Kidney (tissue), 14 donors: ENCODE data around the gene MMP2. TPM values are rescaled to one million over a fixed set of nuclear protein-coding genes. Genes with fewer than 3 reads are reported as not detected.

Source experiments
- DNase-seq, 5 donors: peaks; one replicate each; pipeline ENCODE4 v3.0.0-alpha.2; 2013 to 2020
- FAIRE-seq: peaks from 2 replicates; lab custom pipeline; 2012; peaks lifted over from hg19 to GRCh38; lab: Jason Lieb, UNC
- H3K27ac ChIP-seq, 2 donors: one replicate each; pipeline ENCODE4 v1.7.0; 2013; ENCODE audit warnings: low read depth in 2 of 2, low read length in 2 of 2, inconsistent platforms in 1 of 2
- H3K27me3 ChIP-seq: one replicate; pipeline ENCODE4 v1.7.1; 2013; ENCODE audit warnings: low read length, inconsistent platforms; ENCODE audit not compliant: control insufficient read depth, insufficient read depth
- H3K36me3 ChIP-seq, 3 donors: one replicate each; pipeline versions ENCODE4 v1.7.0 to v1.7.1; 2013; ENCODE audit warnings: low read length in 3 of 3, control low read depth in 1 of 3, inconsistent platforms in 1 of 3; ENCODE audit not compliant: insufficient read depth in 3 of 3, control insufficient read depth in 2 of 3
- H3K4me1 ChIP-seq, 3 donors: one replicate each; pipeline versions ENCODE4 v1.7.0 to v1.7.1; 2013; ENCODE audit warnings: low read length in 3 of 3, inconsistent platforms in 1 of 3, low read depth in 1 of 3; ENCODE audit not compliant: control insufficient read depth in 2 of 3, insufficient read depth in 2 of 3
- H3K4me3 ChIP-seq, 3 donors: one replicate each; pipeline versions ENCODE4 v1.7.0 to v1.8.1; 2013; ENCODE audit warnings: low read length in 3 of 3, control low read depth in 1 of 3, inconsistent platforms in 1 of 3
- H3K9ac ChIP-seq, 3 donors: one replicate each; pipeline versions ENCODE4 v1.7.0 to v1.7.1; 2013; ENCODE audit warnings: low read length in 3 of 3, control low read depth in 1 of 3, inconsistent platforms in 1 of 3
- H3K9me3 ChIP-seq, 3 donors: one replicate each; pipeline versions ENCODE4 v1.7.0 to v1.7.1; 2013; ENCODE audit warnings: low read length in 3 of 3, control low read depth in 1 of 3, inconsistent platforms in 1 of 3; ENCODE audit not compliant: control insufficient read depth in 2 of 3, insufficient read depth in 1 of 3
- intact Hi-C: fragments of 100-400 bp; cut with DNase I; formaldehyde crosslinking; loops from one replicate; pipeline ENCODE4 v1.11.1; 2022
- polyA plus RNA-seq: library from polyadenylated mRNA; stranded (reverse); fragments of 350-450 nt; fragmentation: Illumina TruSeq; extraction: RNeasy Lipid Tissue Mini Kit (QIAGEN cat#74804); gene quantifications from one replicate; pipeline ENCODE4 v1.2.3, GENCODE V29; 2014; ENCODE audit warnings: low read depth, low replicate concordance; ENCODE audit not compliant: insufficient read depth
- total RNA-seq: library from RNA; stranded (reverse); fragmentation: NEBNext Ultra II Directional; extraction: Animal tissue kit (Norgen Biotek cat#: 25700); gene quantifications from one replicate; pipeline ENCODE4 v1.2.1, GENCODE V29; 2021
- TF ChIP-seq, protein P1 (sequence below): IDR thresholded peaks from 3 replicates; pipeline ENCODE4 v1.5.1; 2012; ENCODE audit warnings: mild to moderate bottlenecking, moderate library complexity, borderline replicate concordance; ENCODE audit not compliant: insufficient read depth; ENCODE audit errors: extremely low read depth
- donor health status: control.
- donor health status: control.
- donor health status: control.
- donor health status: control.
- donor health status: control.
- donor health status: DM: yes; HTN: yes; CAD: no.
- donor health status: Normal renal cell carcinoma (clear cell type).

MMP2 gene
- total and polyA plus RNA-seq, 2 donors from 2014 or later, result 44.3 to 101 TPM

DNA sequence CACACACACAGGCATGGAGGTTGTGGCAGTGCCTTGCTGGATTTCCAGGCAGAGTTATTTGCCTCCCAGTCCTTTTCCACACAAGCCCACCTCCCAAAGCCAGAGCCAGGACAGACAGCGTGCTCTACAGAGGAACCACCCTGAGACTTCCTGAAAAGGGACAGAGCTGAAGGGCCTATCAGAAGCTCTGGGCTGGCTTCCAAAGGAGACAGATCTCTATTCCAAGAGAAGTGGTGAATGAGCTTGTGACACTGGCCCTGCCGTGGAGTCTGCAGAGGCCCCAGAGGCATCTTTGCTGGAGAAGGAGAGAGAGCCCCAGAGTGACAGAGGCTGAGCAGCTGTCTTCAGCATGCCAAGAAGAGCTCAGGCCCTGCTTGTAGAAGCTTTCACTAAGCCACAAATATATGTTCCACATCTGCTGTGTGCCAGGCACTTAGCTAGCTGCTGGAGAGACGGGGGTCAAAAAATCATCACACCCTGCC, 21.6 kb downstream of the MMP2 start:
- peak in 4 of 5 donors; percentile 17 to 69 (median 36) for DNase-seq

DNA sequence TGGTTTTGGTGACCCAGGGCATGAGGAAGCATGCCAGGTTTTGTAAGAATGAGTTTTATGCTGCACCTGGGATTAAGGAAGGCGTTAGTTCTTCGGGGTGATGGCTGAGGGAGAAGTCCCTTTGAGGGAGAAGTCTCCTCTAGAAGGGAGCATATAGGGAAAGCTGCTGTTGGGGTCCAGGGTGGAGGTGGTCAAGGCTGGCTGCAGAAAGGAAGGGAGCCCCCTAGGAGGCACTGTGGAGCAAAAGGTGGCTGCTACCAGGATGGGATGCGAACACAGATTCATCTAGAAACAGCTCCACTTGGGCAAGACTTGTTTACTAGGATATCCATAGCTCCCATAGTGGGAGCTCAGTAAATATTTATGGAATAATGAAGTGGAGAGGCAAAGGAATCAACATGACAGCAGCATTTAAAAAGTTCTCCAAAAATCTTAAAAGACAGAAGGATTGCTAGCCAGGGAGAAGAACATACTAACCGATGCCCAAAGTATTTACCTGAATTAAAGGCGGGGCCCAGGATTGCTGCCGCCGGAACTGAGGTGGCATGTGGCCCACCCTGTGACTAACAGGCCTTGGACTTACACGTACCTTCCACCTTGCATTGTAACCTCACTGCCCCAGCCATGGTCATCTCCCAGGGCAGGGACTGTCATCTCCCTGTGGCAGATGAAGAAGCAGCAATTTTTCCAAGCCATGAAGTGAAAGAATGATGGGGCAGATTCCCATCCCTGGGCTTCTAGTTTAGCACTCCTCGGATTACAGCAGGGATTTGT, 22.7 kb downstream of the MMP2 start:
- no peaks in the 10 kb centered on the region for H3K9me3 ChIP-seq
- no peaks in the 10 kb centered on the region for H3K36me3 ChIP-seq
- no peak for FAIRE-seq
- TF ChIP-seq, protein P1, sequence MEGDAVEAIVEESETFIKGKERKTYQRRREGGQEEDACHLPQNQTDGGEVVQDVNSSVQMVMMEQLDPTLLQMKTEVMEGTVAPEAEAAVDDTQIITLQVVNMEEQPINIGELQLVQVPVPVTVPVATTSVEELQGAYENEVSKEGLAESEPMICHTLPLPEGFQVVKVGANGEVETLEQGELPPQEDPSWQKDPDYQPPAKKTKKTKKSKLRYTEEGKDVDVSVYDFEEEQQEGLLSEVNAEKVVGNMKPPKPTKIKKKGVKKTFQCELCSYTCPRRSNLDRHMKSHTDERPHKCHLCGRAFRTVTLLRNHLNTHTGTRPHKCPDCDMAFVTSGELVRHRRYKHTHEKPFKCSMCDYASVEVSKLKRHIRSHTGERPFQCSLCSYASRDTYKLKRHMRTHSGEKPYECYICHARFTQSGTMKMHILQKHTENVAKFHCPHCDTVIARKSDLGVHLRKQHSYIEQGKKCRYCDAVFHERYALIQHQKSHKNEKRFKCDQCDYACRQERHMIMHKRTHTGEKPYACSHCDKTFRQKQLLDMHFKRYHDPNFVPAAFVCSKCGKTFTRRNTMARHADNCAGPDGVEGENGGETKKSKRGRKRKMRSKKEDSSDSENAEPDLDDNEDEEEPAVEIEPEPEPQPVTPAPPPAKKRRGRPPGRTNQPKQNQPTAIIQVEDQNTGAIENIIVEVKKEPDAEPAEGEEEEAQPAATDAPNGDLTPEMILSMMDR, result no peak
- intact Hi-C loops, result no loop called here
- H3K9ac ChIP-seq, result no peak overlapping the region
- H3K4me3 ChIP-seq, result no peak overlapping the region
- peaks cover 4 to 37% (median 14%) of the 10 kb centered on the region in 3 donors for H3K4me1 ChIP-seq
- peak overlapping the region in 1 of 2 donors; percentile 54 for H3K27ac ChIP-seq
- no peaks in the 10 kb centered on the region for H3K27me3 ChIP-seq
- DNase-seq, result peak in 1 of 5 donors; percentile 20

More for the DNA sequence above, 21.6 kb downstream of the MMP2 start:
- H3K36me3 ChIP-seq, result no peaks in the 10 kb centered on the region
- intact Hi-C loops, result no loop called here
- no peak for FAIRE-seq
- no peak overlapping the region for H3K4me3 ChIP-seq
- no peaks in the 10 kb centered on the region for H3K27me3 ChIP-seq
- peak overlapping the region in 1 of 2 donors; percentile 34 for H3K27ac ChIP-seq
- no peaks in the 10 kb centered on the region for H3K9me3 ChIP-seq
- TF ChIP-seq, protein P1, result no peak
- peaks cover 4 to 43% (median 22%) of the 10 kb centered on the region in 3 donors for H3K4me1 ChIP-seq
- no peak overlapping the region for H3K9ac ChIP-seq

DNA sequence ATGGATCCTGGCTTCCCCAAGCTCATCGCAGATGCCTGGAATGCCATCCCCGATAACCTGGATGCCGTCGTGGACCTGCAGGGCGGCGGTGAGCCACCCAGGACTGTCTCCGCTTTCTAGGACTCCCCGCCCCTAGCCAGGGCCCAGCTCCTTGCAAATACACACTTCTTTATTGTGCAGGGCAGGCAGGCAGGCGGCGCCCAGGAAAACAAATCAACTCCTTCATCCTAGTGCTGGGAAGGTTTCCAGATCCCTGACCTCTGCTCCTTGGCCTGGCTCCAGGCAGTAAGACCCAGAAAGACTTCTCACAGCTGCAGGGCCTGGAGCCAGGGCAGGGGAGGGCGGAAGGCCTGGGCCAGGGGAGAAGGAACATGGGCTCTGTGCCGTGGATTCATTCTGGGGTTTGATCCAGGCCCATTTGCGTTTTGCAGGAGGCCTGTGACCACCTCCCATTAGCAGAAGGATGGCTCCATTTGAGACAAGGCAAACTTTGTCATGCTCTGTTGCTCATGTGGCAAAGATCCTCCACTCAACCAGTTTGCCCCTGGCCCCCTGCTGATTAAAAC, 23.9 kb downstream of the MMP2 start:
- peaks cover 4 to 34% (median 14%) of the 10 kb centered on the region in 3 donors for H3K4me1 ChIP-seq
- intact Hi-C loops, result no loop called here
- TF ChIP-seq, protein P1, result peak; percentile 27
- H3K36me3 ChIP-seq, result no peaks in the 10 kb centered on the region
- no peak overlapping the region for H3K4me3 ChIP-seq
- H3K27me3 ChIP-seq, result no peaks in the 10 kb centered on the region
- no peaks in the 10 kb centered on the region for H3K9me3 ChIP-seq
- FAIRE-seq (peak; percentile 76), DNase-seq (peak; percentile 69 to 96 (median 75))
- peak overlapping the region; percentile 38 to 84 for H3K27ac ChIP-seq
- H3K9ac ChIP-seq, result peak overlapping the region in 1 of 3 donors; percentile 4
